GM12878 (cell line): ENCODE data around the gene SLX9. TPM values are rescaled to one million over a fixed set of nuclear protein-coding genes. Genes with fewer than 3 reads are reported as not detected.

Experiments used
- ATAC-seq: fragments of 200-7000 bp; cut with Tn5 transposase; 3 replicates; pipeline ENCODE4 v1.9.1; 2020; ENCODE audit warnings: mild to moderate bottlenecking, moderate library complexity
- BruUV-seq: library from RNA; stranded (reverse); fragments of 400-500 nt; replicated peaks from 2 replicates; lab custom pipeline; 2021; lab: Mats Ljungman, UMichigan
- CTCF ChIA-PET: fragments of 300-600 bp; sonication (Branson Sonifier 250); formaldehyde crosslinking; extraction: SDS; loops from one replicate; lab custom pipeline; 2021; ENCODE audit warnings: inconsistent platforms; lab: Yijun Ruan, JAX
- POLR2A ChIA-PET: fragments of 350-600 bp; formaldehyde crosslinking; extraction: SDS; loops from one replicate; lab custom pipeline; 2021; ENCODE audit warnings: inconsistent platforms; lab: Charles Lee
- RAD21 ChIA-PET: fragments of 300-600 bp; sonication (Branson Sonifier 250); formaldehyde crosslinking; loops from one replicate; lab custom pipeline; 2023; ENCODE audit warnings: antibody characterized with exemption; ENCODE audit not compliant: unreplicated experiment; lab: Charles Lee
- SMC1A ChIA-PET: fragments of 300-600 bp; sonication (Branson Sonifier 250); formaldehyde crosslinking; loops from one replicate; lab custom pipeline; 2023; ENCODE audit not compliant: unreplicated experiment, uncharacterized antibody; lab: Charles Lee
- DNase-seq: peaks from one replicate; pipeline ENCODE4 v3.0.0-alpha.2; 2011; ENCODE audit warnings: low read depth, low spot score
- FAIRE-seq: peaks from 3 replicates; lab custom pipeline; 2011; peaks lifted over from hg19 to GRCh38; lab: Jason Lieb, UNC
- H2AFZ ChIP-seq: 2 replicates; pipeline ENCODE4 v1.6.0; 2011; ENCODE audit warnings: low read depth, low read length, control low read depth; ENCODE audit not compliant: control insufficient read depth
- H3K27ac ChIP-seq: 2 replicates; pipeline ENCODE4 v1.5.1; 2011; ENCODE audit warnings: control low read depth; ENCODE audit not compliant: control insufficient read depth, insufficient read depth
- H3K27me3 ChIP-seq, 2 experiments: replicated peaks in 1 of 2; 2 replicates each; pipeline versions ENCODE4 v1.6.0 to v1.6.1; 2011; ENCODE audit warnings: low read length in 1 of 2; ENCODE audit not compliant: control insufficient read depth in 2 of 2, insufficient read depth in 2 of 2
- H3K36me3 ChIP-seq, 2 experiments: 2 replicates each; pipeline ENCODE4 v1.5.1; 2011; ENCODE audit warnings: low read length in 1 of 2; ENCODE audit not compliant: control insufficient read depth in 2 of 2, insufficient read depth in 2 of 2
- H3K4me1 ChIP-seq: 2 replicates; pipeline ENCODE4 v1.6.1; 2011; ENCODE audit warnings: mild to moderate bottlenecking, low read length, moderate library complexity, mixed read lengths; ENCODE audit not compliant: control insufficient read depth, insufficient read depth
- H3K4me2 ChIP-seq: 2 replicates; pipeline ENCODE4 v1.6.0; 2011; ENCODE audit warnings: control low read depth; ENCODE audit not compliant: control insufficient read depth, insufficient read depth
- H3K4me3 ChIP-seq: fragments of 200-600 bp; sonication (generic); 2 replicates; pipeline ENCODE4 v1.5.1; 2016
- H3K79me2 ChIP-seq: 2 replicates; pipeline ENCODE4 v1.6.0; 2011; ENCODE audit warnings: low read length; ENCODE audit not compliant: control insufficient read depth, insufficient read depth
- H3K9ac ChIP-seq: 2 replicates; pipeline ENCODE4 v1.8.0; 2011; ENCODE audit warnings: low read length, control low read depth, mixed read lengths; ENCODE audit not compliant: control insufficient read depth, insufficient read depth
- H3K9me3 ChIP-seq: replicated peaks from 3 replicates; pipeline ENCODE4 v1.5.1; 2011; ENCODE audit warnings: mild to moderate bottlenecking, low read length; ENCODE audit not compliant: control insufficient read depth, insufficient read depth
- H4K20me1 ChIP-seq: 2 replicates; pipeline ENCODE4 v1.6.0; 2011; ENCODE audit not compliant: control insufficient read depth, insufficient read depth
- ASH2L ChIP-seq: fragments of 300-600, 200-600 bp; sonication (generic); IDR thresholded peaks from 2 replicates; pipeline ENCODE4 v1.6.1; 2017; ENCODE audit warnings: low read depth, mild to moderate bottlenecking, borderline replicate concordance
- BCLAF1 ChIP-seq: fragments of 450-650 bp; IDR thresholded peaks from 2 replicates; pipeline ENCODE4 v1.6.1; 2017; ENCODE audit warnings: antibody characterized with exemption, mild to moderate bottlenecking, moderate library complexity
- ESRRA ChIP-seq: IDR thresholded peaks from 2 replicates; pipeline ENCODE4 v1.6.1; 2012; ENCODE audit warnings: mild to moderate bottlenecking, low read length, improper control_type of control experiment
- JUNB ChIP-seq: IDR thresholded peaks from 2 replicates; pipeline ENCODE4 v1.6.1; 2016; ENCODE audit warnings: antibody characterized with exemption, mild to moderate bottlenecking
- MTA3 ChIP-seq: IDR thresholded peaks from 2 replicates; pipeline ENCODE4 v1.6.1; 2012; ENCODE audit warnings: low read length, inconsistent platforms, borderline replicate concordance
- NBN ChIP-seq: fragments of 450-650 bp; IDR thresholded peaks from 2 replicates; pipeline ENCODE4 v1.6.1; 2016
- SIX5 ChIP-seq: IDR thresholded peaks from 2 replicates; pipeline ENCODE4 v1.6.1; 2011; ENCODE audit warnings: mild to moderate bottlenecking, low read depth, low read length, moderate library complexity; ENCODE audit not compliant: severe bottlenecking
- SREBF1 ChIP-seq: IDR thresholded peaks from 2 replicates; pipeline ENCODE4 v1.6.1; 2012; ENCODE audit warnings: mild to moderate bottlenecking, low read length
- ZBTB11 ChIP-seq: fragments of 450-650 bp; formaldehyde crosslinking; IDR thresholded peaks from 2 replicates; pipeline ENCODE4 v1.5.0; 2022; ENCODE audit warnings: mild to moderate bottlenecking, missing genetic modification characterization
- WGBS: methylation state at CpG from one replicate; pipeline ENCODE4 v1.1.6; 2016; ENCODE audit warnings: low lambda C conversion rate; ENCODE audit not compliant: insufficient replicate concordance, insufficient coverage; ENCODE audit errors: missing lambda C conversion rate; 5-methylcytosine and 5-hydroxymethylcytosine counted together
- in situ Hi-C: fragments of 300-500 bp; cut with MboI; formaldehyde crosslinking; loops from 9 replicates; pipeline ENCODE4 v1.14.3; 2018; ENCODE audit warnings: mixed read lengths
- intact Hi-C: fragments of 100-400 bp; cut with micrococcal nuclease; formaldehyde crosslinking; loops from one replicate; pipeline ENCODE4 v1.14.2; 2022; ENCODE audit not compliant: unreplicated experiment
- polyA plus RNA-seq, 11 experiments: library from polyadenylated mRNA; depleted of rRNA in 4 of 11; unstranded in 6 of 11; stranded (reverse) in 5 of 11; fragments of >200 nt; fragmentation: Nextera tagmentation in 4 of 11; fragmentation: Illumina TruSeq in 1 of 11; extraction: Ambion mirVana in 4 of 11; extraction: Trizol in 1 of 11; gene quantifications; 1 replicate in 1 of 11; 2 replicates in 10 of 11; pipeline versions ENCODE4 v1.2.1 to v1.2.3, GENCODE V29; 2011 to 2016; ENCODE audit warnings: inconsistent platforms in 2 of 11, missing spikeins in 2 of 11, low read depth in 1 of 11
- total RNA-seq, 4 experiments: library from RNA; depleted of rRNA in 3 of 4; stranded (reverse); fragments of >200 nt in 3 of 4; fragmentation: Illumina TruSeq in 1 of 4; extraction: Trizol in 1 of 4; gene quantifications; 2 replicates each; pipeline versions ENCODE4 v1.2.1 to v1.2.3, GENCODE V29; 2013 to 2021

SLX9 gene
- total and polyA plus RNA-seq, 10 of the 15 experiments (the other 5 are each of a cell fraction or from before 2014, with no cell fraction given) = 0.69 to 81.3 (median 33.9) TPM

GRCh38 chr21:45019076-45019886 lies 79.5 kb downstream of the SLX9 start:
- ChIA-PET POLR2A (no interaction called here), CTCF (no interaction called here), SMC1A (no interaction called here), RAD21 (no interaction called here)
- Histone ChIP-seq H3K27me3 (peaks cover 0 to 3% of the 10 kb centered on the region in 2 experiments; a peak in 2 of 4 replicates), H2AFZ (no peak overlapping the region), H3K36me3 (no peaks in the 10 kb centered on the region), H3K79me2 (no peaks in the 10 kb centered on the region), H3K9me3 (no peaks in the 10 kb centered on the region; the same call in 1 of the 3 replicates), H3K4me2 (no peak overlapping the region), H4K20me1 (no peaks in the 10 kb centered on the region), H3K9ac (no peak overlapping the region), H3K27ac (no peak overlapping the region), H3K4me3 (no peak overlapping the region), H3K4me1 (no peaks in the 10 kb centered on the region)
- no peak for ATAC-seq
- FAIRE-seq = no peak
- TF ChIP-seq ESRRA = no peak
- TF ChIP-seq JUNB = no peak
- TF ChIP-seq SREBF1 = no peak
- in situ Hi-C loops = no loop called here
- no TSS peak for BruUV-seq
- intact Hi-C loops = no loop called here
- no peak for DNase-seq
- WGBS = 62% methylated on average over 52 of the region's 60 CpGs

- H2AFZ ChIP-seq = no peak overlapping the region
- no peaks in the 10 kb centered on the region for H3K79me2 ChIP-seq
- WGBS = 61% methylated on average over 19 of the region's 19 CpGs
- FAIRE-seq (no peak), DNase-seq (no peak), ATAC-seq (no peak)
- no peak overlapping the region for H3K9ac ChIP-seq
- no peak overlapping the region for H3K4me3 ChIP-seq
- H4K20me1 ChIP-seq = no peaks in the 10 kb centered on the region
- ChIA-PET RAD21 (no interaction called here), POLR2A (no interaction called here), CTCF (no interaction called here), SMC1A (no interaction called here)
- no peak overlapping the region for H3K4me2 ChIP-seq
- in situ Hi-C loops = no loop called here
- no TSS peak for BruUV-seq
- no peaks in the 10 kb centered on the region for H3K36me3 ChIP-seq
- peaks cover 0 to 3% of the 10 kb centered on the region in 2 experiments; a peak in 2 of 4 replicates for H3K27me3 ChIP-seq
- no peaks in the 10 kb centered on the region for H3K4me1 ChIP-seq
- H3K9me3 ChIP-seq = no peaks in the 10 kb centered on the region; the same call in 1 of the 3 replicates
- intact Hi-C loops = no loop called here
- no peak overlapping the region for H3K27ac ChIP-seq
- TF ChIP-seq SIX5 = no peak
- no peak for TF ChIP-seq NBN
- TF ChIP-seq BCLAF1 = no peak
- TF ChIP-seq ZBTB11 = no peak
- TF ChIP-seq MTA3 = no peak
- no peak for TF ChIP-seq ASH2L
These were observed 80.2 kb downstream of the SLX9 start for GRCh38 chr21:45019887-45020537.
